Measurements from ENCODE around the gene HMGN5. TPM values are rescaled to one million over a fixed set of nuclear protein-coding genes. Genes with fewer than 3 reads are reported as not detected.

Gene HMGN5
- total RNA-seq, 4 donors from 2014 or later = 0.88 to 5.8 (median 1.8) TPM

DNA sequence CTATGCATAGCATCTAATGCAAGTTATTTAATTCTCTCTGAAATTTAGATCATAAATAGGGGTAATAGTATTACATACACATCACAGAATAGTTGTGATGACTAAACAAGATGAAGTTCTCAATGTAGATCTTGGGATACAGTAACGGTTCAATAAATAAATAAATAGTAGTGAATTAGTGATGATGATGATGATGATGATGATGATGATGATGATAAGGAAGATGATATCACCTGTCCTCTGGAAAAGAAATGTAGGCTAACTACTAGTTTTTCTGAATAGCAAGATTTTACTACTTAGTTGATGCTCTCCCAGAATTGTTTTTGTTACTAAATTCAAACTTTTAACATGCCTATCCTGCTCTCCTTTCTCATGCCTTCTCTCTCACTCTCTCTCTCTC lies 30.5 kb upstream of the HMGN5 start:
- no peaks in the 10 kb centered on the region for H3K27me3 ChIP-seq
- DNase-seq = no peak
- H3K9me3 ChIP-seq = no peaks in the 10 kb centered on the region
- TF ChIP-seq, protein P1, sequence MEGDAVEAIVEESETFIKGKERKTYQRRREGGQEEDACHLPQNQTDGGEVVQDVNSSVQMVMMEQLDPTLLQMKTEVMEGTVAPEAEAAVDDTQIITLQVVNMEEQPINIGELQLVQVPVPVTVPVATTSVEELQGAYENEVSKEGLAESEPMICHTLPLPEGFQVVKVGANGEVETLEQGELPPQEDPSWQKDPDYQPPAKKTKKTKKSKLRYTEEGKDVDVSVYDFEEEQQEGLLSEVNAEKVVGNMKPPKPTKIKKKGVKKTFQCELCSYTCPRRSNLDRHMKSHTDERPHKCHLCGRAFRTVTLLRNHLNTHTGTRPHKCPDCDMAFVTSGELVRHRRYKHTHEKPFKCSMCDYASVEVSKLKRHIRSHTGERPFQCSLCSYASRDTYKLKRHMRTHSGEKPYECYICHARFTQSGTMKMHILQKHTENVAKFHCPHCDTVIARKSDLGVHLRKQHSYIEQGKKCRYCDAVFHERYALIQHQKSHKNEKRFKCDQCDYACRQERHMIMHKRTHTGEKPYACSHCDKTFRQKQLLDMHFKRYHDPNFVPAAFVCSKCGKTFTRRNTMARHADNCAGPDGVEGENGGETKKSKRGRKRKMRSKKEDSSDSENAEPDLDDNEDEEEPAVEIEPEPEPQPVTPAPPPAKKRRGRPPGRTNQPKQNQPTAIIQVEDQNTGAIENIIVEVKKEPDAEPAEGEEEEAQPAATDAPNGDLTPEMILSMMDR (IDR thresholded peaks at IDR 0.05) = no peak
- TF ChIP-seq POLR2A (IDR thresholded peaks at IDR 0.05) = no peak
- H3K36me3 ChIP-seq = no peaks in the 10 kb centered on the region
- no peak overlapping the region for H3K4me3 ChIP-seq
- no peak overlapping the region for H3K27ac ChIP-seq
- H3K4me1 ChIP-seq = no peaks in the 10 kb centered on the region

DNA sequence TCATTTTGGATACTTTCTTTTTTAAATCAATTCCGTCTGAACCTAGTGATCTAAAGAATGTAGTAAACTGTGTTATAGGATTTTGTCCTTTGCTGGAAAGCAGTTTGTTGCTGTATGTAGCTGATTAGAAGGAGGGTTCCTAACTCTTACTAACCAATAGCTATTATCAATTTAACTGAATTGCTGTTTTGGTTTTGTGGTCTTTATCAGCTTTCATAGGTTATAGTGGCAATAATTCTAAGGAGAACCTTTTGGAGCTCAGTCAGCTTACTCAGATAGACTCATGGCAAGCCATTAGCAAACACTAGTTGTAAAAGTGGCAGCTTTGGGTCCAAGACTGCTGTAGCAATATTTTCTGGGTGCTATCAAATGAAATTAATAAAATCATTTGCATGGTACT lies 29.8 kb upstream of the HMGN5 start:
- Histone ChIP-seq H3K4me3 (no peak overlapping the region), H3K4me1 (no peaks in the 10 kb centered on the region)

DNA sequence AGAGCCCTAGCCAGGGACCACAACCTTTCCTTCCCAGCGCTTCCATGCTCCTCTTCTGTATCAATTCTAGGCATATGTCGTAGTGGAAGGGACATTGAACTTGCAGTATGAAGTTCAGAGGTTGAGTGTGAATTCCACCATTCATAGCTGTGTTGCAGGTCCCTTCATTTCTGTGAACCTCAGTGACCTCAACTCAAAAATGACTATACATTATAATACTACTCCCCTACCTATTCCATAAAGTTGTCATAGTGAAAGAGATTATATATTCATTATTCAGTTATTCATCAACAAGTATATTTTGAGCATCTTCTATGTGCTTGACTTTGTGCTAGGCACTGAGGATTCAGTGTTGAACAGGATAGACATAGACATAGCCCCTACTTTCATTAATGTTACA lies 28.2 kb upstream of the HMGN5 start:
- DNase-seq = no peak
- Histone ChIP-seq H3K9me3 (no peaks in the 10 kb centered on the region), H3K36me3 (no peaks in the 10 kb centered on the region), H3K4me3 (no peak overlapping the region), H3K27ac (peak overlapping the region in 1 of 4 donors; percentile 36), H3K27me3 (no peaks in the 10 kb centered on the region), H3K4me1 (no peaks in the 10 kb centered on the region)
- TF ChIP-seq, protein P1 (IDR thresholded peaks at IDR 0.05) = no peak
- TF ChIP-seq POLR2A (IDR thresholded peaks at IDR 0.05) = no peak

More for the DNA sequence above, 29.8 kb upstream of the HMGN5 start:
- H3K27ac ChIP-seq = no peak overlapping the region
- TF ChIP-seq, protein P1 (IDR thresholded peaks at IDR 0.05) = no peak
- TF ChIP-seq POLR2A (IDR thresholded peaks at IDR 0.05) = no peak
- no peaks in the 10 kb centered on the region for H3K9me3 ChIP-seq
- DNase-seq = no peak
- no peaks in the 10 kb centered on the region for H3K36me3 ChIP-seq
- H3K27me3 ChIP-seq = no peaks in the 10 kb centered on the region

DNA sequence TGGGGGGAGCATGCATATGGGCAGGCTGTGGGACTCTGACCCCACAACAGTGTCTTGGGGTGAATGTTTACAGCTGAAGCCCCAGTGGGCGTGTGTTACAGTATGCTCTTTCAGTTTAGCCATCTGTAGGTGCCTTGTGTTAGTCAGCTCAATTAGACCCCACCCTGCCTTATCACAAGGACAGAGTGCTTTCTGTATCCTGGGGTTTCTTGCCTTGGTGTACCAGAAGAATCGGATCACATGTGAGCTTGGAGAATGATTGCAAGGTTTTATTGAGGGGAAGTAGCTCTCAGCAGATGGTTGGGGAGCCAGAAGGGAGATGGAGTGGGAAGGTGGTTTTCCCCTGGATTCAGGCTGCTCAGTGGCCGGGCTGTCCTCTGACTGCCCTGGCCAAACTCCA lies 27.5 kb upstream of the HMGN5 start:
- Histone ChIP-seq H3K27me3 (no peaks in the 10 kb centered on the region), H3K4me1 (no peaks in the 10 kb centered on the region), H3K4me3 (no peak overlapping the region), H3K27ac (peak overlapping the region in 1 of 4 donors; percentile 36), H3K36me3 (no peaks in the 10 kb centered on the region), H3K9me3 (no peaks in the 10 kb centered on the region)
- TF ChIP-seq POLR2A (IDR thresholded peaks at IDR 0.05) = no peak
- DNase-seq = peak in 2 of 3 donors; percentile 44 to 53

DNA sequence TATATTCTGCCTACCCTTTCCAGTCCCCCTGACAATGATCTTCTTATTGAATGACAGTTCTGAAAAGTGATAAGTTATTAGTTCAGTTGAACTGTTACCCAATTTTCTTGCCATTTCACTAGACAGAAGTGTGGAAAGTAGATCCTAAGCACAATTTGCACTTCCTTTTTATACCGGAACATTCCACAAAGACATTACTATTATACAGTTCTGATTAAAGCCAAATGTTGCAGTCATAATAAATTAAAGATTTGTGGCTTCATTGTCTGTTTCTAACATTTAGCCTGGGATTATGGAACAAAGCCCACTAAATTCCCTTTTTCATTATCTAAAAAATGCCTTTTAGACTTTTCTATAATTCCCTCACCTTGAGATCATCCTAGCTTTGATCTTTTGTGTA lies 14.0 kb upstream of the HMGN5 start:
- Histone ChIP-seq H3K4me3 (no peak overlapping the region), H3K27me3 (no peaks in the 10 kb centered on the region), H3K9me3 (no peaks in the 10 kb centered on the region), H3K36me3 (no peaks in the 10 kb centered on the region), H3K4me1 (no peaks in the 10 kb centered on the region), H3K27ac (no peak overlapping the region)
- DNase-seq = no peak
- TF ChIP-seq, protein P1 (IDR thresholded peaks at IDR 0.05) = no peak
- TF ChIP-seq POLR2A (IDR thresholded peaks at IDR 0.05) = no peak

DNA sequence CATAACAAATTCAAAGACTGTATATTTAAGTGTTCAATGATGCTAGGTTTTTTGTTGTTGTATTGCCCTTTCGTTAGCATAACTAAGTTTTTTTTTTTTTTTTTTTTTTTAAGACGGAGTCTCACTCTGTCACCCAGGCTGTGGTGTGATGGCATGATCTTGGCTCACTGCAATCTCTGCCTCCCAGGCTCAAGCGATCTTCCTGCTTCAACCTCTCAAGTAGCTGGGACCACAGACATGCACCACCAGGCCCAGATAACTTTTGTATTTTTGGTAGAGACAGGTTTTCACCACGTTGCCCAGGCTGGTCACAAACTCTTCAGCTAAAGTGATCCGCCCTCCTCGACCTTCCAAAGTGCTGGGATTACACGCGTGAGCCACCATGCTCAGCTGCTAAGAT lies 7.2 kb upstream of the HMGN5 start:
- no peaks in the 10 kb centered on the region for H3K27me3 ChIP-seq
- H3K9me3 ChIP-seq = no peaks in the 10 kb centered on the region
- no peak overlapping the region for H3K27ac ChIP-seq
- DNase-seq = no peak
- no peaks in the 10 kb centered on the region for H3K36me3 ChIP-seq
- no peaks in the 10 kb centered on the region for H3K4me1 ChIP-seq
- TF ChIP-seq POLR2A (IDR thresholded peaks at IDR 0.05) = no peak
- TF ChIP-seq, protein P1 (IDR thresholded peaks at IDR 0.05) = no peak
- H3K4me3 ChIP-seq = no peak overlapping the region
